Keratinocyte (primary cell): ENCODE results near the gene ITIH3.

Source experiments
- CTCF ChIP-seq, 3 experiments: IDR thresholded peaks in 1 of 3; conservative IDR thresholded peaks in 1 of 3; optimal IDR thresholded peaks in 1 of 3; 2 replicates in 2 of 3; 3 replicates in 1 of 3; pipeline versions ENCODE3 to v1.5.1; 2011; ENCODE audit warnings: low read length in 3 of 3, mild to moderate bottlenecking in 3 of 3, moderate library complexity in 2 of 3, control low read depth in 1 of 3, inconsistent platforms in 1 of 3; ENCODE audit not compliant: insufficient read depth in 2 of 3; ENCODE audit errors: extremely low read depth in 1 of 3
- EZH2 ChIP-seq: IDR thresholded peaks from one replicate; pipeline ENCODE4 v1.6.1; 2012; ENCODE audit warnings: inconsistent platforms, mild to moderate bottlenecking, low read length, moderate library complexity

GRCh38 chr3:52839892-52840545, 45.4 kb downstream of the ITIH3 start:
- no peak for TF ChIP-seq CTCF (optimal IDR thresholded peaks at IDR 0.05 in 1 of 3, IDR thresholded peaks at IDR 0.05 in 1 of 3, conservative IDR thresholded peaks at IDR 0.05 in 1 of 3; ENCODE audit: extremely low read depth in 1 of 3, insufficient read depth in 2 of 3, low read length in 3 of 3)
- TF ChIP-seq EZH2 = no peak
